ENCODE results near the gene MRPS25.

- TF ChIP-seq CTCF (IDR thresholded peaks at IDR 0.05) (no peak), POLR2AphosphoS5 (IDR thresholded peaks at IDR 0.05) (peak in 1 of 4 donors; percentile 6), EP300 (IDR thresholded peaks at IDR 0.05) (no peak), POLR2A (IDR thresholded peaks at IDR 0.05) (no peak)
Observed at GRCh38 chr3:15102836-15103235, 37.7 kb upstream of the MRPS25 start.
